PC-3 (cell line): ENCODE measurements around the gene SLC8A3.

Source experiments
- EZH2 ChIP-seq: fragments of 300-600 bp; sonication (generic); IDR thresholded peaks from one replicate; pipeline ENCODE4 v1.6.1; 2017; ENCODE audit warnings: antibody characterized with exemption, mild to moderate bottlenecking, low read length; ENCODE audit not compliant: unreplicated experiment
- TF ChIP-seq, protein P1 (sequence below): fragments of 300-600 bp; sonication (generic); conservative IDR thresholded peaks from 2 replicates; pipeline ENCODE4 v1.5.1; 2017; ENCODE audit warnings: antibody characterized with exemption, low read depth, mild to moderate bottlenecking, low read length

DNA sequence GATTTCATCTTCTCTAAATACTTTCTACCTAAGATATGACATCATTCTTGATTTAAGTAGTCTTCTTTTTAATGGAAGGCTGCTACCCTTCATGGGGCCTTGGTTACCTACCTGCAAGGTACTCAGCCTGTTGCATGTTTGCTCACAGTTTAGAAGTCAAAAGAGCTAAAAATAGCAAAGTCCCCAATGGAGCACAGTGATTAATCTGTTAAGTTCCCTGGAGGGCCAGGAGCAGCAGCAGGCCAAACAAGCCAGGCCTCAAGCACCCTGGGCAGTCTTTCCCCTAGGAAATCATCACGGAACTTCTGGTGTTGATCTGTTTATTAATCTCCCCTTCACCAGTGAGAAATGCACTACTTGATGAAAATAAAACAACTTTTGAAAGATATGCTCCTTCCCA lies 24.0 kb upstream of the SLC8A3 start:
- no peak for TF ChIP-seq EZH2
- TF ChIP-seq, protein P1, sequence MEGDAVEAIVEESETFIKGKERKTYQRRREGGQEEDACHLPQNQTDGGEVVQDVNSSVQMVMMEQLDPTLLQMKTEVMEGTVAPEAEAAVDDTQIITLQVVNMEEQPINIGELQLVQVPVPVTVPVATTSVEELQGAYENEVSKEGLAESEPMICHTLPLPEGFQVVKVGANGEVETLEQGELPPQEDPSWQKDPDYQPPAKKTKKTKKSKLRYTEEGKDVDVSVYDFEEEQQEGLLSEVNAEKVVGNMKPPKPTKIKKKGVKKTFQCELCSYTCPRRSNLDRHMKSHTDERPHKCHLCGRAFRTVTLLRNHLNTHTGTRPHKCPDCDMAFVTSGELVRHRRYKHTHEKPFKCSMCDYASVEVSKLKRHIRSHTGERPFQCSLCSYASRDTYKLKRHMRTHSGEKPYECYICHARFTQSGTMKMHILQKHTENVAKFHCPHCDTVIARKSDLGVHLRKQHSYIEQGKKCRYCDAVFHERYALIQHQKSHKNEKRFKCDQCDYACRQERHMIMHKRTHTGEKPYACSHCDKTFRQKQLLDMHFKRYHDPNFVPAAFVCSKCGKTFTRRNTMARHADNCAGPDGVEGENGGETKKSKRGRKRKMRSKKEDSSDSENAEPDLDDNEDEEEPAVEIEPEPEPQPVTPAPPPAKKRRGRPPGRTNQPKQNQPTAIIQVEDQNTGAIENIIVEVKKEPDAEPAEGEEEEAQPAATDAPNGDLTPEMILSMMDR = no peak
